ENCODE data around the gene NRG2. TPM values are rescaled to one million over a fixed set of nuclear protein-coding genes. Genes with fewer than 3 reads are reported as not detected.

The NRG2 gene
- total and polyA plus RNA-seq, 7 donors, result 0.42 to 19.6 (median 3.5) TPM

- ATAC-seq (no peak), DNase-seq (no peak)
- TF ChIP-seq, protein P1, sequence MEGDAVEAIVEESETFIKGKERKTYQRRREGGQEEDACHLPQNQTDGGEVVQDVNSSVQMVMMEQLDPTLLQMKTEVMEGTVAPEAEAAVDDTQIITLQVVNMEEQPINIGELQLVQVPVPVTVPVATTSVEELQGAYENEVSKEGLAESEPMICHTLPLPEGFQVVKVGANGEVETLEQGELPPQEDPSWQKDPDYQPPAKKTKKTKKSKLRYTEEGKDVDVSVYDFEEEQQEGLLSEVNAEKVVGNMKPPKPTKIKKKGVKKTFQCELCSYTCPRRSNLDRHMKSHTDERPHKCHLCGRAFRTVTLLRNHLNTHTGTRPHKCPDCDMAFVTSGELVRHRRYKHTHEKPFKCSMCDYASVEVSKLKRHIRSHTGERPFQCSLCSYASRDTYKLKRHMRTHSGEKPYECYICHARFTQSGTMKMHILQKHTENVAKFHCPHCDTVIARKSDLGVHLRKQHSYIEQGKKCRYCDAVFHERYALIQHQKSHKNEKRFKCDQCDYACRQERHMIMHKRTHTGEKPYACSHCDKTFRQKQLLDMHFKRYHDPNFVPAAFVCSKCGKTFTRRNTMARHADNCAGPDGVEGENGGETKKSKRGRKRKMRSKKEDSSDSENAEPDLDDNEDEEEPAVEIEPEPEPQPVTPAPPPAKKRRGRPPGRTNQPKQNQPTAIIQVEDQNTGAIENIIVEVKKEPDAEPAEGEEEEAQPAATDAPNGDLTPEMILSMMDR (IDR thresholded peaks at IDR 0.05), result no peak
Observed at GRCh38 chr5:139854029-139854605, 189.0 kb downstream of the NRG2 start.

GRCh38 chr5:139852696-139853095 lies 190.4 kb downstream of the NRG2 start:
- WGBS, 3 donors, result 86 to 91% (median 89%) methylated on average over 8 of the region's 8 CpGs
- ATAC-seq (no peak), DNase-seq (no peak)
- H3K9me3 ChIP-seq, result no peaks in the 10 kb centered on the region
- no peaks in the 10 kb centered on the region for H3K4me1 ChIP-seq
- TF ChIP-seq, protein P1 (IDR thresholded peaks at IDR 0.05), result no peak
- no peaks in the 10 kb centered on the region for H3K27me3 ChIP-seq (ENCODE audit: insufficient read depth in 3 of 3, low read length in 2 of 3)
- no peak overlapping the region for H3K4me3 ChIP-seq
- H3K36me3 ChIP-seq (ENCODE audit: insufficient read depth in 1 of 2, low read depth in 1 of 2), result peaks cover 0 to 47% of the 10 kb centered on the region in 2 donors
- intact Hi-C loops (cut with DNase I), result no loop called here
- no peak overlapping the region for H3K27ac ChIP-seq

More at GRCh38 chr5:139854029-139854605, 189.0 kb downstream of the NRG2 start:
- WGBS, 3 donors, result 95 to 96% (median 96%) methylated on average over 7 of the region's 7 CpGs
- intact Hi-C loops (cut with DNase I), result no loop called here
- no peaks in the 10 kb centered on the region for H3K4me1 ChIP-seq
- peaks cover 0 to 47% of the 10 kb centered on the region in 2 donors for H3K36me3 ChIP-seq (ENCODE audit: insufficient read depth in 1 of 2, low read depth in 1 of 2)
- no peak overlapping the region for H3K4me3 ChIP-seq
- no peaks in the 10 kb centered on the region for H3K9me3 ChIP-seq
- H3K27ac ChIP-seq, result no peak overlapping the region
- no peaks in the 10 kb centered on the region for H3K27me3 ChIP-seq (ENCODE audit: insufficient read depth in 3 of 3, low read length in 2 of 3)

DNA sequence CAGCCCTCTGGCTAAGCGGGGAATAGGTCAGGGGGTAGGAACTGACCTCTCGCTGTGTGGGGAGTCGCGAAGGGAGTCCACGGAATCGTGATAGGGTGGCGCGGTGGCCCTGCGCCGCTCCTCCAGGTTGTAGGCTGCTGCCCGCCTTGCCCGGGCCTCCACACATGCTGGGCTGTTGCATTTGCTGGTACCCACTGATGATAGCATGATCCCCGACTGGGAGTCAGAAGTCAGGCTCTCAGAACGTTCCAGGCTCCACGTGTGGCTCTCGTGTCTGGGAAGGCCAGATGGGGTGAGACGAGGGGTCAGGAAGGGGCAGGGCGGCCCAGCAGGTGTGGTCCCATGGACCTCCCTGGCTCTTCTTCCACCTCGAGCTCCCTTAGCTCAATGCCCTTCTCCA lies 191.5 kb downstream of the NRG2 start:
- Histone ChIP-seq H3K9me3 (no peaks in the 10 kb centered on the region), H3K27me3 (ENCODE audit: insufficient read depth in 3 of 3, low read length in 2 of 3) (no peaks in the 10 kb centered on the region), H3K36me3 (ENCODE audit: insufficient read depth in 1 of 2, low read depth in 1 of 2) (peaks cover 0 to 47% of the 10 kb centered on the region in 2 donors), H3K4me3 (no peak overlapping the region), H3K4me1 (peaks cover 3% of the 10 kb centered on the region), H3K27ac (no peak overlapping the region)
- TF ChIP-seq, protein P1 (IDR thresholded peaks at IDR 0.05), result no peak
- ATAC-seq (no peak), DNase-seq (no peak)
- intact Hi-C loops (cut with DNase I), result no loop called here
- 93 to 94% (median 94%) methylated on average over 19 of the region's 19 CpGs for WGBS, 3 donors

DNA sequence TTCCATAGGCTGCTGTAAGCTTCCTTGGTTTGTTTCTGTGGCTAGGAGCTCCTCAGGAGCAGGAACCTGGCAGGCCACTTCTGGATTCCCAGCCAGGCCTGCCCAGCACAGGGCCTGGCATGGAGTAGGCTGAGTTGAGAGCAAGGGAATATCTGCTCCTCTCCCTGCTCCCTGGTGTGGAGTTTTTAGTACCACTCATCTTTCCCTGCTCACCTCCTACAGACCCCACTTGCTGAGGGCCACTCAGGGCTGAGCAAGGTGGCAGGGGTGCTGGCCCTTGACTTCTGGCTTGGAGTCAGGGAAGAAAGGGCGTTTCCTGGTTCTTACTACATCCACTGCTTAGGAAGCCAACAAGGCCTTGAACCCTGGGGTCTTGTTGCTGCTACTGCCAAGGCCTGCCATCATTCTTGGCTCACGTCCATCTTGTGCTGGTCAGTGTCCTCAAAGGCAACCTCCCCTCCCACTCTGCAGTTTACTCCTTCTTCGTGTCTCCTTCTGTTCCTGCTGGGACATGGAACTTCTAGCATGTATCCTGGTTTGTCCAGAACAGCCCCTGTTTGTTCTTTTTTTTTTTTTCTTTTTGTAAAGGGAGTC lies 192.6 kb downstream of the NRG2 start:
- peaks cover 0 to 45% of the 10 kb centered on the region in 2 donors for H3K36me3 ChIP-seq (ENCODE audit: insufficient read depth in 1 of 2, low read depth in 1 of 2)
- no peak for DNase-seq
- TF ChIP-seq, protein P1 (IDR thresholded peaks at IDR 0.05), result no peak
- 86 to 91% (median 86%) methylated on average over 3 of the region's 3 CpGs for WGBS, 3 donors
- no peaks in the 10 kb centered on the region for H3K27me3 ChIP-seq (ENCODE audit: insufficient read depth in 3 of 3, low read length in 2 of 3)
- H3K4me3 ChIP-seq, result no peak overlapping the region
- no peak overlapping the region for H3K27ac ChIP-seq
- H3K9me3 ChIP-seq, result no peaks in the 10 kb centered on the region
- ATAC-seq, result no peak
- peaks cover 4% of the 10 kb centered on the region for H3K4me1 ChIP-seq
- intact Hi-C loops (cut with DNase I), result no loop called here

All from psoas muscle (tissue), 8 donors.